A549 treated with ZK216348 at 1 μM for 4 hours (cell line): Measurements from ENCODE around the gene DDX51. TPM values are rescaled to one million over a fixed set of nuclear protein-coding genes. Genes with fewer than 3 reads are reported as not detected.

Source experiments
- total RNA-seq: library from RNA; stranded (reverse); fragments of 200-300 nt; extraction: Qiagen RNA extraction; gene quantifications from 5 replicates; pipeline ENCODE4 v1.2.3, GENCODE V29; 2022; ENCODE audit warnings: low read depth

Gene DDX51, protein sequence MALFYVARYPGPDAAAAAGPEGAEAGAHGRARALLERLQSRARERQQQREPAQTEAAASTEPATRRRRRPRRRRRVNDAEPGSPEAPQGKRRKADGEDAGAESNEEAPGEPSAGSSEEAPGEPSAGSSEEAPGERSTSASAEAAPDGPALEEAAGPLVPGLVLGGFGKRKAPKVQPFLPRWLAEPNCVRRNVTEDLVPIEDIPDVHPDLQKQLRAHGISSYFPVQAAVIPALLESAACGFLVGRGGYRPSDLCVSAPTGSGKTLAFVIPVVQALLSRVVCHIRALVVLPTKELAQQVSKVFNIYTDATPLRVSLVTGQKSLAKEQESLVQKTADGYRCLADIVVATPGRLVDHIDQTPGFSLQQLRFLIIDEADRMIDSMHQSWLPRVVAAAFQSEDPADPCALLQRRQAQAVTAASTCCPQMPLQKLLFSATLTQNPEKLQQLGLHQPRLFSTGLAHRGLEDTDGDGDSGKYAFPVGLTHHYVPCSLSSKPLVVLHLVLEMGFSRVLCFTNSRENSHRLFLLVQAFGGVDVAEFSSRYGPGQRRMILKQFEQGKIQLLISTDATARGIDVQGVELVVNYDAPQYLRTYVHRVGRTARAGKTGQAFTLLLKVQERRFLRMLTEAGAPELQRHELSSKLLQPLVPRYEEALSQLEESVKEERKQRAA
- total RNA-seq, result 17.6 to 30.0 TPM (median 26.7 TPM) in 5 replicates

DNA sequence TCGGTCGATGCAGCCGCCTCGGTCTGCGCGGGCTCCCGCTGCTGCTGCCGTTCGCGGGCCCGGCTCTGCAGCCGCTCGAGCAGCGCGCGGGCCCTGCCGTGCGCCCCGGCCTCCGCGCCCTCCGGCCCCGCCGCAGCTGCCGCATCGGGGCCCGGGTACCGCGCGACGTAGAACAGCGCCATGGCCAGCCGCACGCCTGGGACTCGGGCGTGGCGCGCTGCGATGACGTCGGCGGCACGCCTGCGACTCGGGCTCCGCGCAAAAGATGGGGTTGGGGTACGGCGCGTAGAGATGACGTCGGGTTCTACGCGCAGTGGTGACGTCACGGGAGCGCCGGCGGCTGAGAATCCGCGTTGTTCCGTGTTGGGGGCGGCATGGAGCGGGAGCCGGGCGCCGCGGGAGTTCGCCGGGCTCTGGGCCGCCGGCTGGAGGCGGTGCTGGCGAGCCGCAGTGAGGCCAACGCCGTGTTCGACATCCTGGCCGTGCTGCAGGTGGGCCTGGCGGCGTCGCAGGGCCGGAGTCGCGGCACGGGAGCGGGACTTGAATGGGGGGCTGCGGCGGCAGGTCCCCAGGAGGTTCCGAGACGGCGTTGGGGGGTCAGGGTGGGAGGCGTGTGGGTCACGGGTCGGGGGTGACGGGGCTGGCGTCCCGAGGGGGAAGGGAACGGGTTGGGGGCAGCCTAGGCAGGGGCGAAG lies at the start of gene DDX51, which contains the start of gene NOC4L:
Gene DDX51, minus strand, starts transcription at position 205 of the 695 bp plus-strand sequence. Its CDS starts 23 bp downstream, at position 182.
Gene NOC4L, plus strand, starts transcription at position 343 of the 695 bp plus-strand sequence. Its CDS starts 32 bp downstream, at position 375.

Other genes starting within 250 kb of the DDX51 start
- 15.4 to 36.4 TPM (median 32.2 TPM) in 5 replicates for gene ULK1, start 249.7 kb downstream of the DDX51 start, total RNA-seq
- 47.1 to 85.0 TPM (median 80.8 TPM) in 5 replicates for gene PUS1, start 215.0 kb downstream of the DDX51 start, total RNA-seq
- 21.8 to 28.3 TPM (median 26.4 TPM) in 5 replicates for gene EP400, start 194.4 kb downstream of the DDX51 start, total RNA-seq
- 26.6 to 64.7 TPM (median 62.6 TPM) in 5 replicates for gene NOC4L, start 138 bp upstream of the DDX51 start, total RNA-seq
- gene GALNT9, start 185.3 kb upstream of the DDX51 start, total RNA-seq, result 2.2 to 6.4 TPM (median 5.7 TPM) in 5 replicates